ENCODE measurements around the gene HRH2. TPM values are rescaled to one million over a fixed set of nuclear protein-coding genes. Genes with fewer than 3 reads are reported as not detected.

The HRH2 gene
- total and polyA plus RNA-seq, 9 of the 15 experiments (the other 6 are each of a cell fraction or from before 2014, with no cell fraction given) = 0.04 TPM; not detected in 8

GRCh38 chr5:175717837-175718236 lies 60.0 kb downstream of the HRH2 start:
- FAIRE-seq (no peak), DNase-seq (ENCODE audit: extremely low read depth in 1 of 4, low spot score in 3 of 4) (no peak), ATAC-seq (no peak)
- no peak overlapping the region for H3K9ac ChIP-seq (ENCODE audit: insufficient read depth in 1 of 2, low read depth in 2 of 2, low read length in 2 of 2)
- H3K79me2 ChIP-seq (ENCODE audit: control insufficient read depth, insufficient read depth, low read length) = no peaks in the 10 kb centered on the region
- no peak overlapping the region for H2AFZ ChIP-seq (ENCODE audit: low read depth, low read length)
- no peak overlapping the region for H3K4me3 ChIP-seq
- no peaks in the 10 kb centered on the region for H3K4me1 ChIP-seq (replicated peaks in 1 of 2; ENCODE audit: control insufficient read depth in 2 of 2, insufficient read depth in 2 of 2, low read length in 2 of 2)
- CTCF ChIA-PET (ENCODE audit: low intra/inter-chr PET ratio) = interaction anchor here (1.6 to 2.4 kb wide), 2 partner anchors 12 to 183 kb away, joined by 5 to 39 read pairs; no protein-coding TSS in a partner anchor
- no peak overlapping the region for H3K4me2 ChIP-seq (ENCODE audit: insufficient read depth, low read length)
- no peak for TF ChIP-seq PKNOX1 (IDR thresholded peaks at IDR 0.05)
- TF ChIP-seq SLC30A9 (CRISPR knock-in tag; IDR thresholded peaks at IDR 0.05) = no peak
- TF ChIP-seq TAF7 (tag; IDR thresholded peaks at IDR 0.05) = no peak
- TF ChIP-seq TFAM (CRISPR knock-in tag; conservative IDR thresholded peaks at IDR 0.05) = no peak
- no peak for TF ChIP-seq HLTF (IDR thresholded peaks at IDR 0.05)
- no peak for TF ChIP-seq CTCFL (IDR thresholded peaks at IDR 0.05; ENCODE audit: borderline replicate concordance, insufficient read depth, low read depth, low read length, poor library complexity, severe bottlenecking)
- no peak for TF ChIP-seq MBD1 (CRISPR knock-in tag; IDR thresholded peaks at IDR 0.05)
- no peak for TF ChIP-seq HMG20A (CRISPR knock-in tag; conservative IDR thresholded peaks at IDR 0.05)
- TF ChIP-seq EP400 (IDR thresholded peaks at IDR 0.05) = no peak
- no peak for TF ChIP-seq FOXP4 (CRISPR knock-in tag; IDR thresholded peaks at IDR 0.05; ENCODE audit: borderline replicate concordance)
- TF ChIP-seq NUFIP1 (IDR thresholded peaks at IDR 0.05; ENCODE audit: partially characterized antibody) = no peak
- intact Hi-C loops (cut with micrococcal nuclease) = loop anchor here (2.0 kb wide), 1 partner anchor 183 kb away; no protein-coding TSS in a partner anchor
- H3K27ac ChIP-seq (ENCODE audit: extremely low read depth, low read depth, low read length) = no peak overlapping the region
- in situ Hi-C loops (cut with MboI) = no loop called here
- no peaks in the 10 kb centered on the region for H4K20me1 ChIP-seq (replicated peaks; ENCODE audit: control insufficient read depth, insufficient read depth, low read length)
- H3K9me3 ChIP-seq (replicated peaks; ENCODE audit: control insufficient read depth, insufficient read depth, low read depth, low read length) = no peaks in the 10 kb centered on the region
- no TSS peak for BruUV-seq (replicated peaks)
- H3K36me3 ChIP-seq (ENCODE audit: control insufficient read depth, insufficient read depth, low read length) = no peaks in the 10 kb centered on the region
- H3K9me1 ChIP-seq (ENCODE audit: control insufficient read depth, insufficient read depth, low read length) = no peaks in the 10 kb centered on the region
- 2% methylated on average over 3 of the region's 3 CpGs for WGBS (ENCODE audit: insufficient coverage, low coverage, missing lambda C conversion rate)
- peaks cover 0 to 12% of the 10 kb centered on the region in 2 experiments; a peak in 2 of 5 replicates for H3K27me3 ChIP-seq (ENCODE audit: control insufficient read depth in 2 of 2, insufficient read depth in 2 of 2, low read length in 2 of 2)
- POLR2A ChIA-PET = interaction anchor here (1.5 kb wide), 1 partner anchor 187 kb away, joined by 4 read pairs; no protein-coding TSS in a partner anchor
